ENCODE data around the gene NDUFA3. TPM values are rescaled to one million over a fixed set of nuclear protein-coding genes. Genes with fewer than 3 reads are reported as not detected.

The NDUFA3 gene
- total and polyA plus RNA-seq, 2 of the 13 experiments (the other 11 are each of a cell fraction or from before 2014, with no cell fraction given): 31.6 to 75.4 TPM

- TF ChIP-seq ZNF318 (CRISPR knock-in tag; IDR thresholded peaks at IDR 0.05) (peak; percentile 32; the same call in 1 of the 2 replicates), SRY (CRISPR knock-in tag; IDR thresholded peaks at IDR 0.05) (0 out of 2 replicates have a peak, but pooled peaks have one; percentile 45), ONECUT2 (CRISPR knock-in tag; IDR thresholded peaks at IDR 0.05) (no peak), ZNF180 (CRISPR knock-in tag; IDR thresholded peaks at IDR 0.05; ENCODE audit: borderline replicate concordance, low read depth) (no peak), RXRA (CRISPR knock-in tag; IDR thresholded peaks at IDR 0.05) (peak; percentile 62; the same call in 1 of the 2 replicates), ZNF136 (CRISPR knock-in tag; IDR thresholded peaks at IDR 0.05; ENCODE audit: low read depth) (0 out of 2 replicates have a peak, but pooled peaks have one; percentile 42), GMEB2 (CRISPR knock-in tag; IDR thresholded peaks at IDR 0.05; ENCODE audit: low read depth) (peak; percentile 94), ZBTB7B (CRISPR knock-in tag; IDR thresholded peaks at IDR 0.05) (peak; percentile 65; the same call in 1 of the 2 replicates), ZNF772 (CRISPR knock-in tag; IDR thresholded peaks at IDR 0.05) (0 out of 2 replicates have a peak, but pooled peaks have one; percentile 60), SMAD3 (CRISPR knock-in tag; IDR thresholded peaks at IDR 0.05) (no peak; the same call in 1 of the 2 replicates)
- TF ChIP-seq, protein P1, sequence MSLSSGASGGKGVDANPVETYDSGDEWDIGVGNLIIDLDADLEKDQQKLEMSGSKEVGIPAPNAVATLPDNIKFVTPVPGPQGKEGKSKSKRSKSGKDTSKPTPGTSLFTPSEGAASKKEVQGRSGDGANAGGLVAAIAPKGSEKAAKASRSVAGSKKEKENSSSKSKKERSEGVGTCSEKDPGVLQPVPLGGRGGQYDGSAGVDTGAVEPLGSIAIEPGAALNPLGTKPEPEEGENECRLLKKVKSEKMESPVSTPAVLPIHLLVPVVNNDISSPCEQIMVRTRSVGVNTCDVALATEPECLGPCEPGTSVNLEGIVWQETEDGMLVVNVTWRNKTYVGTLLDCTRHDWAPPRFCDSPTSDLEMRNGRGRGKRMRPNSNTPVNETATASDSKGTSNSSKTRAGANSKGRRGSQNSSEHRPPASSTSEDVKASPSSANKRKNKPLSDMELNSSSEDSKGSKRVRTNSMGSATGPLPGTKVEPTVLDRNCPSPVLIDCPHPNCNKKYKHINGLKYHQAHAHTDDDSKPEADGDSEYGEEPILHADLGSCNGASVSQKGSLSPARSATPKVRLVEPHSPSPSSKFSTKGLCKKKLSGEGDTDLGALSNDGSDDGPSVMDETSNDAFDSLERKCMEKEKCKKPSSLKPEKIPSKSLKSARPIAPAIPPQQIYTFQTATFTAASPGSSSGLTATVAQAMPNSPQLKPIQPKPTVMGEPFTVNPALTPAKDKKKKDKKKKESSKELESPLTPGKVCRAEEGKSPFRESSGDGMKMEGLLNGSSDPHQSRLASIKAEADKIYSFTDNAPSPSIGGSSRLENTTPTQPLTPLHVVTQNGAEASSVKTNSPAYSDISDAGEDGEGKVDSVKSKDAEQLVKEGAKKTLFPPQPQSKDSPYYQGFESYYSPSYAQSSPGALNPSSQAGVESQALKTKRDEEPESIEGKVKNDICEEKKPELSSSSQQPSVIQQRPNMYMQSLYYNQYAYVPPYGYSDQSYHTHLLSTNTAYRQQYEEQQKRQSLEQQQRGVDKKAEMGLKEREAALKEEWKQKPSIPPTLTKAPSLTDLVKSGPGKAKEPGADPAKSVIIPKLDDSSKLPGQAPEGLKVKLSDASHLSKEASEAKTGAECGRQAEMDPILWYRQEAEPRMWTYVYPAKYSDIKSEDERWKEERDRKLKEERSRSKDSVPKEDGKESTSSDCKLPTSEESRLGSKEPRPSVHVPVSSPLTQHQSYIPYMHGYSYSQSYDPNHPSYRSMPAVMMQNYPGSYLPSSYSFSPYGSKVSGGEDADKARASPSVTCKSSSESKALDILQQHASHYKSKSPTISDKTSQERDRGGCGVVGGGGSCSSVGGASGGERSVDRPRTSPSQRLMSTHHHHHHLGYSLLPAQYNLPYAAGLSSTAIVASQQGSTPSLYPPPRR (CRISPR knock-in tag; IDR thresholded peaks at IDR 0.05; ENCODE audit: borderline replicate concordance): peak; percentile 72; the same call in 1 of the 2 replicates
- TF ChIP-seq, protein P2, sequence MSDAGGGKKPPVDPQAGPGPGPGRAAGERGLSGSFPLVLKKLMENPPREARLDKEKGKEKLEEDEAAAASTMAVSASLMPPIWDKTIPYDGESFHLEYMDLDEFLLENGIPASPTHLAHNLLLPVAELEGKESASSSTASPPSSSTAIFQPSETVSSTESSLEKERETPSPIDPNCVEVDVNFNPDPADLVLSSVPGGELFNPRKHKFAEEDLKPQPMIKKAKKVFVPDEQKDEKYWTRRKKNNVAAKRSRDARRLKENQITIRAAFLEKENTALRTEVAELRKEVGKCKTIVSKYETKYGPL (CRISPR knock-in tag; IDR thresholded peaks at IDR 0.05): no peak
These were observed 12.7 kb downstream of the NDUFA3 start, which contains the start of the genes PRPF31 and TFPT (continued) for GRCh38 chr19:54115109-54116063.
